KG1 (cell line): ENCODE measurements around the gene NHERF2.
"Not testable (repeated sequence)": the region's sequence is repeated elsewhere in the genome, so short reads cannot be mapped to it uniquely, and the experiment has no call there.

Source experiments
- DNase-seq: peaks from one replicate; lab custom pipeline; 2025; lab: John Stamatoyannopoulos, UW

NHERF2 gene

GRCh38 chr16:2028146-2028545, 1.4 kb downstream of the NHERF2 start:
- no peak for DNase-seq

GRCh38 chr16:2028620-2029220, 2.0 kb downstream of the NHERF2 start:
- no peak for DNase-seq

- DNase-seq, result no peak
Measured at GRCh38 chr16:2029350-2029749, 2.6 kb downstream of the NHERF2 start.

GRCh38 chr16:2030036-2030435, 3.3 kb downstream of the NHERF2 start:
- DNase-seq, result no peak

- no peak for DNase-seq
Measured at GRCh38 chr16:2031081-2031577, 4.4 kb downstream of the NHERF2 start.

DNA sequence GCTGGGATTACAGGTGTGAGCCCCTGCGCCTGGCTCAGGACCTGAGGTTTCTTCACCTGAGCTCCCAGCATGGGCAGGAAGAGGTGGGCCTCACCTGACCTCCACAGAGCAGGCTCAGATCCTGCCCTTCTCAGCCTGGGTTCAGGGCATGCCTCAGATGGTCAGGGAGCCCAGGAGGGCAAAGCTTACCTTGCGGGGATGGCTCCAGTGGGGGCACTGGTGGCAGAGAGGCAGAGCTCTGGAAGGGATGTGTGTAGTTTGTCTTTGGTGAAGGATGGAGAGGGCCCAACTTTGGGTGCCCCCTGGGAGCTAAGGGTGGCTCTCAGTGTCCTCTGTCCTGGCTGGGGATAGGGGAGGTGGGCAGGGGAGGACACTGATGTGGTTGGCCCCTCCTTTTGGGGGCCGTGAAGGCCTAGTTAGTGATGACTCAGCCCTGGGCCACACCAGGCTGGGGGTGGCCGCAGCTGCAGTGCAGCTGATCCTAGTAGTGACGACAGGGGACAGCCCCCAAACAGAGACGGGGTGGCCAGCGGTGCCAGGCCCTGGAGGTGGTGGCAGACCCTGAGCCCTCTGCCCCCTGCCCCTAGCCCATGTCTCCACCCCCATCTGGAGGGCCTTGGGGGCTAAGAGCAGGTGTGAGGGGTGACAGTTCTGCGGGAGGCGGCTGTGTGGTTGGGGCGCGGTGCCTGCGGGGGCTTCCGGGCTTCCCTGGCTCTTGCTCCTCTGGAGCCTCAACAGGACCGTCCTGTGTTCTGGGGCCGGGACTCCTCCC, 5.8 kb downstream of the NHERF2 start:
- DNase-seq, result no peak

- DNase-seq, result no peak
Measured at GRCh38 chr16:2033057-2033908, 6.6 kb downstream of the NHERF2 start.

- DNase-seq, result not testable (repeated sequence)
Measured at GRCh38 chr16:2033909-2034695, 7.4 kb downstream of the NHERF2 start.

- DNase-seq, result no peak
Measured at GRCh38 chr16:2034696-2035430, 8.2 kb downstream of the NHERF2 start.

- DNase-seq, result no peak
Measured at GRCh38 chr16:2035431-2036199, 8.9 kb downstream of the NHERF2 start.

DNA sequence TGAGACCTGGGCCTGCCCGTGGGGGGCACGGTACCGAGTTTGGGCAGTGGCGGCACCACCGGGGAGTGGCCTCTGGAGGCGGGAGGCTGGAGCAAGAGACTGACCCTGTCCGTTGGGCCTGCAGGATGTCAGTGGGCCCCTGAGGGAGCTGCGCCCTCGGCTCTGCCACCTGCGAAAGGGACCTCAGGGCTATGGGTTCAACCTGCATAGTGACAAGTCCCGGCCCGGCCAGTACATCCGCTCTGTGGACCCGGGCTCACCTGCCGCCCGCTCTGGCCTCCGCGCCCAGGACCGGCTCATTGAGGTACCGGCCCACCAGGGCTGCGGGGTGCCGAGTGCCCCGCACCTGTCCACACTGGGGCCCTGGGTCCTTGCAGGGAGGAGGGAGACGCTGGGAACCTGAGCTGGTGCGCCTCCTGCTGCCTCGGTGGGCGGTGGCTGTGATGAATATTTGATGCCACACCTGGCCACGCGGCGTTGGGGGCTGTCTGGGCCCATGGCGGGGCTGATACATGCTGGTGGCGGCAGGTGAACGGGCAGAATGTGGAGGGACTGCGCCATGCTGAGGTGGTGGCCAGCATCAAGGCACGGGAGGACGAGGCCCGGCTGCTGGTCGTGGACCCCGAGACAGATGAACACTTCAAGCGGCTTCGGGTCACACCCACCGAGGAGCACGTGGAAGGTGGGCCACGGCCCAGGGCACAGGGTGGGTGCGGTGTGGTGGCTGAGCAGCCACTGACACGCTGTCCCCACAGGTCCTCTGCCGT, 9.7 kb downstream of the NHERF2 start:
- no peak for DNase-seq

GRCh38 chr16:2037115-2037514, 10.4 kb downstream of the NHERF2 start:
- no peak for DNase-seq

DNA sequence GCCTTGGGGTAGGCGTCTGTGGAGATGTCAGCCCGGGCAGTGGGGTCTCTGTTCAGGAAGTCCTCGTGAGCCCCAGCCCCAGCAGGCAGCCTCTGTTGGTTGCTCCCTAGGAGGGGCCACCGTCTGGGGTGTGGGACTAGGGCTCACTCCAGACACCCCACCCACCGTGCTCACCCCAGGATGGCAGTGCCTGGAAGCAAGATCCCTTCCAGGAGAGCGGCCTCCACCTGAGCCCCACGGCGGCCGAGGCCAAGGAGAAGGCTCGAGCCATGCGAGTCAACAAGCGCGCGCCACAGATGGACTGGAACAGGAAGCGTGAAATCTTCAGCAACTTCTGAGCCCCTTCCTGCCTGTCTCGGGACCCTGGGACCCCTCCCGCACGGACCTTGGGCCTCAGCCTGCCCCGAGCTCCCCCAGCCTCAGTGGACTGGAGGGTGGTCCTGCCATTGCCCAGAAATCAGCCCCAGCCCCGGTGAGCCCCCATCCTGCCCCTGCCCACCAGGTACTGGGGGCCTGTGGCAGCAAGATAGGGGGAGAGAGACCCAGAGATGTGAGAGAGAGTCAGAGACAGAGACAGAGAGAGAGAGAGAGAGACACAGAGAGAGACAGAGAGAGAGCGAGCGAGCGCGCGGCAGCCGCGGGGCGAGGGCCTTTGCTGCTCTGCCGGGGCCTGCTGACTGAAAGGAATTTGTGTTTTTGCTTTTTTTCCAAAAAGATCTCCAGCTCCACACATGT, 11.1 kb downstream of the NHERF2 start:
- no peak for DNase-seq

DNA sequence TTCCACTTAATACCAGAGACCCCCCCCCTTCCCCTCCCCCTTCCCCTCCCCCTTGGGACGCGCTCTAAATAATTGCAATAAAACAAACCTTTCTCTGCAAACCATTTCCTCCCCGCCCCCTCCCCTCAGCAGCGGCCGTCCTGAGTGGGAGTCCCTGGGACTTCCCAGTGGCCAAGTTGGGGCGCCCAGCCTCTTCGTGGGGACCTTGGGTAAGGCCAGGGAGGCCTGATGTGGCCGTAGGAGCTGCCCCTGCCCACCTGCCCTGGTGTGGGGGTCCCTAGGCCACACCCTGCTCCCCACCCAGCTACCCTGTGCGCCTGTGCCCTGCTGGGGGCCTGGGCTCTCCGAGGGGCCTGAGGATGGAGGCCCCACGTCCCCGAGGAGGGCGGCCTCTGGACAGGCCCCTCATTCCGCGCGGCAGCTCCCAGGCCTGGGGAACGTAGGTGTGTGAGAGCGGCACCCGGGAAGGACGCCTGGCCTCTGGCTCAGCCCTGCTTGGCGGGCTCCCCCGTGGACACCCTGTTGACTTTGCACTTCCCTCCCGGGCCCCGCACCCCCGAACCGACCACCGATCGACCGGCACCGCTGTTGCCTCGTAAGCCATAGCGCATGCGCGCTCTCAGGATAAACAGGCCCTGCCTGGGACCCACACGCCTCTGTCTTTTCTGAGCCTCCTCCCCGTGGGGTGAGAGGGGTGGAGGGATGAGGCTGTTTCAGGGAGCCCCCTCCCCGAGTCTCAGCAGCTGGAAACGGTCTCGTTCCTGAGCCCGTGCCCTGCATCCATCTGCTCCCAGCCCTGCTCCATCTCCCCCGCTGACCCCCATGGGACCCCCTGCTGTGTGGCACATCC, 11.9 kb downstream of the NHERF2 start:
- DNase-seq, result no peak

GRCh38 chr16:2039274-2040031, 12.8 kb downstream of the NHERF2 start:
- no peak for DNase-seq

DNA sequence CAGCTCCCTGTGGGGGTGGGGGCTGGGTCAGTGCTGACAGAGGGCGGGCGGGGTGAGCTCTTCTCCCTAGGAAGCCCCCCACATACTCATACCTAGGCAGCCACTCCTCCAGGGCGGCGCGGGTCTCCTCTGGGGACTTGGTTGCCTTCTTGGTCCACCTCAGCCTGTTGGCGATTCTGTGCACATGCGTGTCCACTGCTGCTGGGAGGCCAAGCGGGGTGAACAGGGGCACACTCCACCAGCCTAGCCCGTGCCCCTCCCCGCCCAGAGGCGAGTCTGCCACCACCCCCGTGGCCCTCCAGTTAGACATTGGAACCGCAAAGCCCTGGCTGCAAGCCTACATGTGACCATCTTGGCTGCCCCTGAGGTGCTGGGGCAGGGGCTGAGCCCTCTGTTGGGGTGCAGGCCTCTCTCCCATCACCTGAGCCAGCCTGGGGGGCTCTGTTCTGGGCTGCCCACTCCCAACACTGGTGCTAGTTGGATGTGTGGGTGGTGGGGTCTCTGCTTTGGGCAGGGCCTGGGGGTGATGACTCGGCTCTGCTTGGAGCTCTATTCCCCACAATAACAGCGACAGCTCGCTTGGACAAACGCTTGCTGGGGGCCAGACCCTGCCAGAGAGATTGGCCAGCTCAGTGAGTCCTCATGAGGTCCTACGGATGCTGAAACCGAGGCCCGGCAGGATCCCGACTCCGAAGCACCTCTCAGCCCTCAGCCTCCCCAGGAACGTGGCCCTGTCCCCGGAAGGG, 13.5 kb downstream of the NHERF2 start:
- no peak for DNase-seq
